Ecto neural progenitor cell (in vitro differentiated cells): ENCODE measurements around the gene VSIG10L.

Source experiments
- DNase-seq: peaks from one replicate; pipeline ENCODE4 v3.0.0-alpha.2; 2018; ENCODE audit warnings: low spot score

The VSIG10L gene

DNA sequence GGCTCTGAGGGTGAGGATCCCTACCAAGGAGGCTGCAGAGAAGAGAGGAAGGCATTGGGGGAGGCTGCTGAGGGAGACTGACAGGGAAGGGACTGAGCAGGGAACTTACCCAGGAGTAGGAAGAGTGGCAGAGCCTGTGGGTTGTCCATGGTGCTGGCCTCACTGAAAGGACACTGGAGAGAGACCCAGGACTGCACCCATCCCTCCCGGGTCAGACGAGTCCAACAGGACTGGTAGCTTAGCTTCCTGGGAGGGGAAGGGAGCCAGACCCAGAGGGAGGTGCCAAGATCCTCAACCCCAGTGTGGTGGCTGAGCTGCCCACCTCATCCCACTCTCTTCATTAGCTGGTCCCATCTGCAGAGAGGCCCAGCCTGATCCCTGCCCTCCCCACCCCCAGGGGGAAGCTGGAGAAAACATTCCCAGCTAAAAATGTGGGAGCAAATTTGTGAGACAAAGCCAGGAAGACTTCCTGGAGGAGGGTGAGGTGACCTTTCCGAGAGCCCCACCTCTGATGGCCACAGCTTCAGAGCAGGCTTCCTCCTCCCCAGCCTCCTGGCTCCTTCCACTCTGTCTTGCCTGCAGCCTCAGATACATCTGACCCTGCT, at the start of gene VSIG10L:
TSS of gene VSIG10L (minus strand) at position 164 of the 605 bp plus-strand sequence. CDS start at position 149, 15 bp downstream.
- peak; percentile 43 for DNase-seq

DNA sequence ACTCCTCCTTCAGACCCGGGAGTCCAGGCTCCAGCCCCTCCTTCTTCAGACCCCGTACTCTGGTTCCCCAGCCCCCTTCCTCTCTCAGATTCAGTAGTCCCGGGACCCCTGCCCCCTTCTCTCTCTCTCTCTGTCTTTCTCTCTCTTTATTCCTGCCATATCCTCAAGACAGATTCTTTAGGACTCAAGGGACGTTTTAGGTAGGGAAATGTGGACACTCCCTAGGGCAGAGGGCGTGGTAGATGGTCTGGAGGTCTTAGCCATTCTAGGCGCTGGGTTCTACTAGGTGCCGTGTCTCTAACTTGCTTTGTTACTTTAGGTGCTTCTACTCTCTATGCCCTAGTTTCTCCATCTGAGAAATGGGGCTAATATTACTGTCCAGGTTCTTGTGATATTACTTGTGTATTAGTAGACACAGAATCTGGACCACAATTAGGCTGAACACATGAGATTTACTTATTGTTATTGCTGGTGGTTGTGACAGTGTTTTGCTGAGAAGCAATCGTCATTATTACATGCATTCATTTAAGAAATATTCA, 49.2 kb upstream of the VSIG10L start:
- no peak for DNase-seq

DNA sequence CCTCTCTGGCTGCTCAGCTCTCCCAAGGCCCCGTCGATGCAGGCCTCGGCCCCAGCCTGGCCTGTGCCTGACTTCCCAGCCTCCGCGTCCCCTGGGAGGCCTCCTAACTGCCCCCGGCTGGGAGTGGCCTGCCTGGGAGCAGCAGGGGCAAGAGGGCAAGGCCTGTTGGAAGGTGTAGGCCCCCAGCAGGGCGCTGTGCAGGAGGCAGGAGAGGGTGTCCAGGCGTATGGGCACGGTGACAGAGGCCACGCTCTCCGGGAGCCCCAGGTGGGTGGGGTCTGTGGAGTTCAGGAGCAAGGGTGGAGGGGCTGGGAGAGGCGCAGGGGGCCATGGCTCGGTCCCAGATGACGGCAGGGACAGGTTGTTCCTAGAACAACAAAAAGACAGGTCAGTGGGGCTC, 47.2 kb upstream of the VSIG10L start:
- no peak for DNase-seq

DNA sequence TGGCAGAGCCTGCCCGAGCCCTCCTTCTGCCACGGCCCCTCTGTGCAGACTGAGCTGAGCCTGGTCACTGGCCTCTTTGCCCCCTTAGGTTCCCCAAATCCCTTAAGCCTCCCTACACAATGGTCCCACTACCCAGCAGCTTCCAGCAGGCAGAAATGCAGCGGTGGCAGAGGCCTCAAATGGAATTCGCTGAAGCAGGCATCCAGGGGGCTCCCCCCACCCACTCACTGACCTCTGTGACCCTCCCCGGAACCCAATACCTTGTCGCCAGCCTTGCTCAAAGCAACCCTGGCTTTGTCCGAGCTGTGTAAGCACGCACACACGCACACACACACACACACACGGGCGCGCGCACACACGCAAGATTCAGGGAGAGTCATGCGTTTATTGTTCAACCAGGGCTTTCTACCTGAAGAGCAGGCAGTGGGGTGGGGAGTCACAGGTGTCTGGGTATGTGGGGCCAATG, 46.0 kb upstream of the VSIG10L start, which contains the start of gene LIM2:
TSS of gene LIM2 (minus strand) at position 51 of the 466 bp plus-strand sequence. CDS start 531 bp downstream, outside the sequence.
- peak; percentile 69 for DNase-seq

- DNase-seq, result no peak
These were observed 45.1 kb upstream of the VSIG10L start for GRCh38 chr19:51386882-51387520.

GRCh38 chr19:51382004-51382403, 40.1 kb upstream of the VSIG10L start:
- no peak for DNase-seq

DNA sequence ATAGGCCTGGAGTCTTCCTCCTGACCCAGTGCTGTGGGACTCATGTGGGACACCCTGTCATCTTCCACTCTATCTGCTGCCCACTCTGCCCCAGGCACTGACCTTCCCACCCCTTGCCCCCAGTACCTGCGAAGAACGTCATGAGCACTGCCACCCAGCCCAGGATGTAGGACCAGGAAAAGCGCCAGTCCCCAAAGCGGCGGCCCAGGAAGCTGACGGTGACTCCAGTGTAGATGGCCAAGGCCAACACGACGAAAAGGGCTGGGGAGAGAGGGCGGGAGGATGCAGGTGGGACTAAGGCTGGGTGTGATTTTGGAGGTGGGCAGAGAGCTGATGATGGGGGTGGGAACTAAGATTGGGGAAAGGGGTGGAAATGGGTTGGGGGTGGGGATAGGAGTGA, 38.4 kb upstream of the VSIG10L start:
- DNase-seq, result no peak

- DNase-seq, result no peak
These were observed 35.5 kb upstream of the VSIG10L start for GRCh38 chr19:51377422-51377821.

- DNase-seq, result no peak
These were observed 33.7 kb upstream of the VSIG10L start for GRCh38 chr19:51375504-51376221.

GRCh38 chr19:51372649-51373504, 30.9 kb upstream of the VSIG10L start, which contains the start of gene NKG7:
Gene NKG7 (minus strand): TSS chr19:51372654. CDS start chr19:51372535, 119 bp downstream.
- DNase-seq, result no peak

DNA sequence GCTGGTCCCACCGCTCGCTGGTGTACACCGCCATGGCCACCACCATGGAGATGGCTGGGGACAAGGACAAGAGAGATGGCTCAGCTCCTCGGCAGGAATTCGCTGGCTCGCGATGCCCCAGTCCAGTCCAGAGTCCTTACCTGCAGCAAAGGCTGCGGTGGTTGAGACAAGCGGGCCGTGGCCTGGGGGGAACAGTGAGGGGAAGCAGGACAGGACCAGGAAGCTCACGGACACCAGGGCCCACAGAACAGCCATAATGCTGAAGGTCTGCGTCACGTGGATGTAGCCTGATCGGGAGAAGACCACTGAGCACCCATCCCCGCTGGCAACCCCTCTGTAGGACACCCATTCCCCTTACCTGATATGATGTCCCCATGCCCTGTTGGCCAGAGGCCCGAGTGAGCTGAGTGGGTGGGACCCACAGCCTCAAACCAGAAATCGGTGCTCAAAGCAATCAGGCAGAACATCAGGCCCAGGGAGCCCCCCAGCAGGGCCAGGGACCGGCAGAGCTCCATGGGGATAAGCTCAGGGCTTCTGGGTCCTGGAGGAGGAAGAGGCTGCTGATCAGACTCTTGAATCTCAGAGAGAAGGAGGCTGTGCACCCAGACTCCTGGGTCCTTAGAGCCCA, 30.2 kb upstream of the VSIG10L start:
- no peak for DNase-seq

- DNase-seq, result no peak
These were observed 29.3 kb upstream of the VSIG10L start for GRCh38 chr19:51371186-51371690.

DNA sequence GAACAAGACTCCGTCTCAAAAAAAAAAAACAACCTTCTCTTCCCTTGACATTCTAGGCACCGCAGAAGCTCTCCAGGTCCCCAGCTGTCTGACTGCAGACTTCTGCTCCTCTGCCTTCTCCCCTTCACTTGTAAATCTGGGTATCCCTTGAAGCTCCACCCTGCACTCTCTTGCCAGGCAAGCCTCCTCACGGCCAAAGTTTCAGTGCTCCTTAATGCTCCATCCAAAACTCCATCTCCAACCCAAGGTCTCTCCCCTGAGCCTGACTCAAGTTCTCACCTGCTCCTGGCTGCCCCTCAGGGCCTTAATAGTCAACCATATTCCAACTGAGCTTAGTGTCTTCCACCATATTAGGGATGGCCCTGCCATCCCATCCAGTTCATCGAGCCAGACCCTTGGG, 28.3 kb upstream of the VSIG10L start:
- DNase-seq, result no peak

- DNase-seq, result no peak
These were observed 26.7 kb upstream of the VSIG10L start, which contains the start of gene CLDND2 for GRCh38 chr19:51368366-51369282. Gene CLDND2 (minus strand): TSS chr19:51369003. CDS start chr19:51368577, 426 bp downstream.

DNA sequence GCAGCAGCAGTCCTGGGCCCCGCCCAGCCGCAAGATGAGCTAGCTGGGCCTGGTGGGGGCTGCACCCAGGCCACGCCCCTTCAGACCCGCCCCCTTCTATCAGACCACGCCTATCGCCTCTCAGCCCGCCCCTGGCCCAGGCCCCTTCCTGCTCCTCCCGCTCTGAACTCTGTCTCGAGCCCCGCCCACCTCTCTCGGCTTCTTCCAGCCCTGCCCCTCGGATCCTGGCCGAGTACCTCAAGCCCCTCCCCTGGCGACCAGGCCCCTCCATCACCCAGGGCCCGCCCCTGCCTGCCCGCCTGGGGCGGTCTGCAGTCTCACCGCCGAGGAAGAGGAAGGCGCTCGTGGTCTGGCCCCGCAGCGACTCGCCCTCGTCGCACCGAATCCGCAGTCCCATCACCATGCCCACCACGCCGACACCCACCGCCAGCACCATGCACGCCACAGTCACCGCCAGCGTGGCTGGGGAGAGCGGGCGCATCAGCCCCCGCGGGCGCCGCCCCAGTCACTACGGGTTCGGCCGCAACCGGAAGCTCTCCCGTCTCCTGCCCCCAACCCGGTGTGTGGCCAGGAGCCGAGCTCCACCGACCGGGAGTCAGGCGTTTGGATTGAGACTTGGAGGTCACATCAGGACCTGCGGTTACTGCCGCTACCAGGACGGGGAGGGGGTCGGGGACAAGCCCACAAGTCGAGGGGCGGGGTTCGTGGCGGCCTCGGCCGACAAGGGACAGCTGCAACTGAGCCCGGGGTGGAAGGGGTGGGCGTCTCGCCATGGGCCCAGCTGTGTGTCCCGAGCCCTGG, 25.8 kb upstream of the VSIG10L start:
- DNase-seq, result peak; percentile 99

- no peak for DNase-seq
These were observed 25.3 kb upstream of the VSIG10L start for GRCh38 chr19:51367255-51367564.

DNA sequence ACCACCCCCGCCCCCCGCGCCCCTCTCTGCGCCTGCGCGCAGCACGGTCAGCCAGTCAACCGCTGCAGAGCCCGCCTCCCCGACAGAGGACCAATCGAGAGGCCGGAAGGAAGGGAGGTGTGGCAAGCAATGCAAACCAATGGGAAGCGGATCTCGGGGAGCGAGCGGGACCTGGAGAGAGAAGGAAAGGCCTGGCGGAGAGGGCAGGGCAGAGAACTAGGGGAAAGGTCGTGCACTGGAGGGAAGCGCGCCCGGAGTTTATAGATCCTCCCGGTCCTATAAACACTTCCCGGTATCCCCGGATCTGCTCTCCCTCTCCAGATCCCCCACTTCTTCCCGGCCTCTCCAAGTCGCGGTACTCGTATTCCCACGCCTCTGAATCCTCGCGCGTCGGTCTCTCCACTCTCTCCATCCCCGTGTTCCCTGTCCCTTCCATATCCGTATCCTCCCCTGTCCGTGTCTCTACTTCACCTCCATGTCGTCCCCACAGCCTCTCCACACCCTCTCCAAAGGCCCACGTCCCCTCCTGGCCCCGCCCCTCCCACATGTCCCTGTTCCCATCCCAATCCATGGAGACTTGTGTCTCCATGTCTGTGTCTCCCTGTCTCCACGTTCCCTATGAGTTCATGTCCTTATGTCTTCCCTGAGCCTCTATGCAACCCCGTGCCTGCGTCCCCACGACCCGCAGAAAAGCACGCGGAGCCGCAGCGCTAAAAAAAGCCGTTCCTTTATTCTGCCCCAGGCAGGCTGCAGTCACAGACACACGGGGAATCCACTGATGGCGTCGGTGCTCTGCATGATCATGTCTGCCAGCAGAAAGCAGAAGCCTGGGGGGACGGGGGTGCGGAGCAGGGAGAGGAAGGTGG, 24.7 kb upstream of the VSIG10L start:
- peak; percentile 98 for DNase-seq

DNA sequence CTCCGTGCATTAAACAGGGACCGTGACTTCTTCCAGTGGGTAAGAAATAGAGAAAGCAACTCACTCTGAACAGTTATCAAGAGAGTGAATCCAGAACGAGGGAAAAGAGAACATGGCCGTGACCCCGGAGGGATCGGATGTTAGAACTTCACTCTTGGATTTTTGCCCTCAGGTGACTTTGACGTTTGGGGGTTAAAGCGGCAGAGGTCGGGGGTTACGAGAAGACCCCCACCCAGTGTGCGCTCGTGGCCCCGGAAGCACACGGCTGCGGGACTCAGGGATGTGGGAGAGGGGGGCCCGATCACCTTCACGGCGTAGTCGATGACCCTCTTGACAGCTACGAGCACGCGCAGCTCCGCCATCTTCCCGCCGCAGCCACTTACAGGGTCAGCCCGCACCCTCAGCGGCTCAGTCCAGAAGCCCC, 24.0 kb upstream of the VSIG10L start, which contains the start of gene ETFB:
TSS of gene ETFB (minus strand) at position 424 of the 424 bp plus-strand sequence. CDS start at position 362, 62 bp downstream.
- no peak for DNase-seq
